BJ (cell line): ENCODE measurements around the gene CPED1. TPM values are rescaled to one million over a fixed set of nuclear protein-coding genes. Genes with fewer than 3 reads are reported as not detected.
"Not testable (repeated sequence)": the region's sequence is repeated elsewhere in the genome, so short reads cannot be mapped to it uniquely, and the experiment has no call there.

ENCODE experiments used
- CTCF ChIA-PET: fragments of 350-600 bp; formaldehyde crosslinking; extraction: SDS; loops from one replicate; lab custom pipeline; 2021; ENCODE audit warnings: antibody characterized with exemption, inconsistent platforms; lab: Yijun Ruan, JAX
- POLR2A ChIA-PET: fragments of 300-600 bp; sonication (Branson Sonifier 250); formaldehyde crosslinking; extraction: SDS; loops from one replicate; lab custom pipeline; 2021; ENCODE audit warnings: antibody characterized with exemption; lab: Charles Lee
- DNase-seq: peaks from one replicate; pipeline ENCODE4 v3.0.0-alpha.2; 2011; ENCODE audit warnings: low read depth
- H3K27me3 ChIP-seq: 2 replicates; pipeline ENCODE4 v1.6.0; 2011; ENCODE audit warnings: low read length; ENCODE audit not compliant: control insufficient read depth, insufficient read depth
- H3K36me3 ChIP-seq: 2 replicates; pipeline ENCODE4 v1.5.1; 2011; ENCODE audit warnings: low read length; ENCODE audit not compliant: control insufficient read depth, insufficient read depth
- H3K4me3 ChIP-seq: 2 replicates; pipeline ENCODE4 v1.5.1; 2011; ENCODE audit warnings: low read depth, mild to moderate bottlenecking, control low read depth, low read length
- polyA plus RNA-seq: library from polyadenylated mRNA; depleted of rRNA; stranded (reverse); fragments of >200 nt; gene quantifications from 2 replicates; pipeline ENCODE4 v1.2.3, GENCODE V29; 2011
- TF ChIP-seq, protein P1 (sequence below): IDR thresholded peaks from 2 replicates; pipeline ENCODE4 v1.5.1; 2011; ENCODE audit warnings: low read depth, mild to moderate bottlenecking, control low read depth, inconsistent platforms, low read length, moderate library complexity; ENCODE audit not compliant: insufficient read depth

CPED1 gene
- polyA plus RNA-seq, 1 experiment, result 18.3 TPM

DNA sequence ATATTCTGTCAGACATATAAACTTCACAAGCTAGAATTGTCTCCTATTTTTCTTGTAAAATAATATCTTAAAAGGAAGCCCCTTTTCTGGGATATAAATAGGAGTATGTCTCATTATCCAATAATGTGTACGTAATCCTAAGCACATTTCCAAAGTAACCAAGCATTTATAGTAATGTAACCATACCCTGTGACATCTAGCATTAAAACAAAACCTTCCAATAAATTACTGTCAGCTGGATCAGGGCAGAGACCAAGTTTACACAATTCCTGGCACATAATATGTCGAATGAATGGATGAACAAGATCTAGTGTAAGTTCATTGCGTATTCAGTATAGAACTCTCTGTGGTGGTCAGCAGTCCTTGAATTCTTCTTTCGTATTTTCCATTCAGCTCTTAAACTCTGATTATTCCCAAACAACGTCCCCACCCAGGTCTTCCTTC lies 14.3 kb downstream of the CPED1 start:
- no peaks in the 10 kb centered on the region for H3K36me3 ChIP-seq
- no peak overlapping the region for H3K4me3 ChIP-seq
- DNase-seq, result no peak
- H3K27me3 ChIP-seq, result no peaks in the 10 kb centered on the region
- TF ChIP-seq, protein P1, sequence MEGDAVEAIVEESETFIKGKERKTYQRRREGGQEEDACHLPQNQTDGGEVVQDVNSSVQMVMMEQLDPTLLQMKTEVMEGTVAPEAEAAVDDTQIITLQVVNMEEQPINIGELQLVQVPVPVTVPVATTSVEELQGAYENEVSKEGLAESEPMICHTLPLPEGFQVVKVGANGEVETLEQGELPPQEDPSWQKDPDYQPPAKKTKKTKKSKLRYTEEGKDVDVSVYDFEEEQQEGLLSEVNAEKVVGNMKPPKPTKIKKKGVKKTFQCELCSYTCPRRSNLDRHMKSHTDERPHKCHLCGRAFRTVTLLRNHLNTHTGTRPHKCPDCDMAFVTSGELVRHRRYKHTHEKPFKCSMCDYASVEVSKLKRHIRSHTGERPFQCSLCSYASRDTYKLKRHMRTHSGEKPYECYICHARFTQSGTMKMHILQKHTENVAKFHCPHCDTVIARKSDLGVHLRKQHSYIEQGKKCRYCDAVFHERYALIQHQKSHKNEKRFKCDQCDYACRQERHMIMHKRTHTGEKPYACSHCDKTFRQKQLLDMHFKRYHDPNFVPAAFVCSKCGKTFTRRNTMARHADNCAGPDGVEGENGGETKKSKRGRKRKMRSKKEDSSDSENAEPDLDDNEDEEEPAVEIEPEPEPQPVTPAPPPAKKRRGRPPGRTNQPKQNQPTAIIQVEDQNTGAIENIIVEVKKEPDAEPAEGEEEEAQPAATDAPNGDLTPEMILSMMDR, result no peak
- CTCF ChIA-PET, result interaction anchor here (1.9 to 5.4 kb wide), 3 partner anchors 14 to 19 kb away, joined by 5 to 29 read pairs (median 10); partner anchors contain the start of gene CPED1
- POLR2A ChIA-PET, result no interaction called here

DNA sequence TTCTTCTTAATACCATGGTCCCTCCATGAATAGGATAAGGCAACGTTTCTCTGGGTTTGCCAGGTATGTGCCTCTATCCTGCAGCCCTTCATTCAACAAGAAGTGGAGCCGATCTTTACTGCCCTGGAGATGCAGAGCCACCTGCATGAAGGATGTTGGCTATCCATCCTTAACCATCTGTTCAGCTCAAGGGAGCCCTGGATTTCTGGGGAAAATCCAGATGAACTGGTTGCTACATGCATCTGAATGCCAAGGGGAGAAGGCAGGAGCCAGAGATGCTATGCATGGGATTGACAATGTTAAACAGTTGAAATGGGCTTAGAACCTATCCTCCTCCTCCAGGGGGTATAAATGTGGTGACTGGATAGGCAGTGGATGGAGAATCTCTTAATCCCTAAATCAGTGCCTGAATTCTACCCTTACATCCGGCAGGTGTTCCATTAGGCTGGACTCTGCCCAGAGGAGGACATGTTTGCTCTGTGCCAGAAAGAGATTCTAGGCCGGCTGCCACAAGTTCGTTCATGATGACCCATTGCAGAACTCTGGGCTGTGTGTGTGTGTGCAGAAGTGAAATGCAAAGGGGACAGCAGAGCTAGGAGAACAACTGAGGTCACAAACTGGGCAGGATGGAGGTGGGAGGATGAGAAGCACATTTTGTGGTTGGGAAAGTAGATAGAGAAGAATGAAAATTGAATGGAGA lies 15.6 kb downstream of the CPED1 start:
- CTCF ChIA-PET, result no interaction called here
- TF ChIP-seq, protein P1, result no peak
- no peak overlapping the region for H3K4me3 ChIP-seq
- no peaks in the 10 kb centered on the region for H3K36me3 ChIP-seq
- no peaks in the 10 kb centered on the region for H3K27me3 ChIP-seq
- no peak for DNase-seq
- POLR2A ChIA-PET, result no interaction called here

DNA sequence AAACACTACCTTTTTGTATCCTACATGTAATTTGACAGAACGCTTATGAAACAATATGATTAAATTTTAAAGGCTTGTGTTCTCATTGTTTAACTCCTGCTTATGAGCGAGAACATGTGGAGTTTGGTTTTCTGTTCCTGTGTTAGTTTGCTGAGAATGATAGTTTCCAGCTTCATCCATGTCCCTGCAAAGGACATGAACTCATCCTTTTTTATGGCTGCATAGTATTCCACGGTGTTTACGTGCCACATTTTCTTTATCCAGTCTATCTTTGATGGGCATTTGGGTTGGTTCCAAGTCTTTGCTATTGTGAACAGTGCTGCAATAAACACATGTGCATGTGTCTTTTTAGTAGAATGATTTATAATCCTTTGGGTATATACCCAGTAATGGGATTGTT lies 16.5 kb downstream of the CPED1 start:
- DNase-seq, H3K4me3 ChIP-seq, H3K36me3 ChIP-seq, H3K27me3 ChIP-seq, POLR2A ChIA-PET: not testable (repeated sequence)
- CTCF ChIA-PET, result interaction anchor here (0.6 kb wide), 1 partner anchor 308 kb away, joined by 4 read pairs; no protein-coding TSS in a partner anchor

DNA sequence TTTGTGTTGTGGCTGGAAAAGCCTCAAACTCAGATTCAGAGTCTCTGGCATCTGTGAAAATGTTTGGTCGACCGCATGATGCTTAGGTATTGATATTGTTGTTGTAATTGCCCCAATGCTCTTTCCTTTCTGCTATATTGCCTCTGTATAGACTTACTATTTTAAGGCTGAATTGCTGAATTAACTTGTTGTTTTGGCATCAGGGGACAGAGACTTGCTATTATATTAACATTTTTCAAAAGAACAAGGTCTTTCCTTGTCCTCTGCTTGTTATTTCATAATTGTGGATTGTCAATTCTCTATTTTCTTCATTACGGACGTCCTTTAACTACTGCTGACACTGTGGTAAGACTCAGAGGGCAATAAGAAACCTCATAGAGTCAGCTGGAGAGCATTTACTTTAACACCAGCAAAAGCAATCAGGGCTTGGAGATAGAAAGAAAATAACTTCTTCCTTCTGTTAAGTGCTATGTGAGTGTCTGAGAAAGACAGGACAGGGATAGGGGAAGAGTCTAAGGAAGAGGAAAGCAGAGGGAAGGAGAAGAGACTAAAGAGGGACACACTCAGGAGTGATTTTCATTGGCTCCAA lies 17.6 kb downstream of the CPED1 start:
- Histone ChIP-seq H3K27me3 (no peaks in the 10 kb centered on the region), H3K4me3 (no peak overlapping the region), H3K36me3 (no peaks in the 10 kb centered on the region)
- ChIA-PET CTCF (interaction anchor here (1.1 kb wide), 1 partner anchor 214 kb away, joined by 3 read pairs; no protein-coding TSS in a partner anchor), POLR2A (no interaction called here)
- TF ChIP-seq, protein P1, result no peak
- DNase-seq, result no peak

DNA sequence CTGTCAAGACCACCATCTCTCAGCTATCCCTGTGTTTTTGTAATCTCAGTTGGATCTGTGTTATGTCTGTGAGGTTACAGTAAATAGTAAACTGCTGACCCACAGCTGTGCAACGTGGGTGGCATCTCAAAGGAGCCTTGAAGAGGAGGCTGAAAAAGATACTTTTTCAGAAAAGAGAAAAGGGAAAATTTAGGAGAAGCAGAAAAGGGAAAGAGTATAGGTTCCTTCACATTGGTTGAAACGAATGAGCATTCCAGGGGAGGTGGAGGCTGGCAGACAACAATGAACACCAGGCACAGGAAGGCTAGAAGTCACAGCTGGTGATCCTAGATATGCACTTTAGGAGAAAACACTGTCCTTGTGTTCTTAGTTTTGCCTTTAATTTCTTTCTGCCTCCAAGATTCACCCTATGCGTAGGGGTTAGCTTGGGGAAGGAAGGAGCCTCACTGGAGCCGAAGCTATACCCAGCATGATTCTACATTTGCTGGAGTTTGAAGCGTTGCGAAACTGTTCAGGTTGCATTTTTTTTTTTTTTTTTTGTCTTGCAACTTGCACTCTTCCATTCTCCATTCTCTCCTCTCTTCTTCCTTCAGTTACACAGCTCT lies 18.3 kb downstream of the CPED1 start:
- POLR2A ChIA-PET, result no interaction called here
- DNase-seq, result no peak
- CTCF ChIA-PET, result interaction anchor here (0.7 to 1.1 kb wide), 2 partner anchors 8 to 215 kb away, joined by 3 read pairs; no protein-coding TSS in a partner anchor
- Histone ChIP-seq H3K4me3 (no peak overlapping the region), H3K27me3 (no peaks in the 10 kb centered on the region), H3K36me3 (no peaks in the 10 kb centered on the region)
- TF ChIP-seq, protein P1, result no peak
